ENCODE results near the gene ARHGAP44. TPM values are rescaled to one million over a fixed set of nuclear protein-coding genes. Genes with fewer than 3 reads are reported as not detected.

ARHGAP44 gene, protein sequence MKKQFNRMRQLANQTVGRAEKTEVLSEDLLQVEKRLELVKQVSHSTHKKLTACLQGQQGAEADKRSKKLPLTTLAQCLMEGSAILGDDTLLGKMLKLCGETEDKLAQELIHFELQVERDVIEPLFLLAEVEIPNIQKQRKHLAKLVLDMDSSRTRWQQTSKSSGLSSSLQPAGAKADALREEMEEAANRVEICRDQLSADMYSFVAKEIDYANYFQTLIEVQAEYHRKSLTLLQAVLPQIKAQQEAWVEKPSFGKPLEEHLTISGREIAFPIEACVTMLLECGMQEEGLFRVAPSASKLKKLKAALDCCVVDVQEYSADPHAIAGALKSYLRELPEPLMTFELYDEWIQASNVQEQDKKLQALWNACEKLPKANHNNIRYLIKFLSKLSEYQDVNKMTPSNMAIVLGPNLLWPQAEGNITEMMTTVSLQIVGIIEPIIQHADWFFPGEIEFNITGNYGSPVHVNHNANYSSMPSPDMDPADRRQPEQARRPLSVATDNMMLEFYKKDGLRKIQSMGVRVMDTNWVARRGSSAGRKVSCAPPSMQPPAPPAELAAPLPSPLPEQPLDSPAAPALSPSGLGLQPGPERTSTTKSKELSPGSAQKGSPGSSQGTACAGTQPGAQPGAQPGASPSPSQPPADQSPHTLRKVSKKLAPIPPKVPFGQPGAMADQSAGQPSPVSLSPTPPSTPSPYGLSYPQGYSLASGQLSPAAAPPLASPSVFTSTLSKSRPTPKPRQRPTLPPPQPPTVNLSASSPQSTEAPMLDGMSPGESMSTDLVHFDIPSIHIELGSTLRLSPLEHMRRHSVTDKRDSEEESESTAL
- 9.7 TPM for polyA plus RNA-seq (2012; ENCODE audit: missing spikeins)

DNA sequence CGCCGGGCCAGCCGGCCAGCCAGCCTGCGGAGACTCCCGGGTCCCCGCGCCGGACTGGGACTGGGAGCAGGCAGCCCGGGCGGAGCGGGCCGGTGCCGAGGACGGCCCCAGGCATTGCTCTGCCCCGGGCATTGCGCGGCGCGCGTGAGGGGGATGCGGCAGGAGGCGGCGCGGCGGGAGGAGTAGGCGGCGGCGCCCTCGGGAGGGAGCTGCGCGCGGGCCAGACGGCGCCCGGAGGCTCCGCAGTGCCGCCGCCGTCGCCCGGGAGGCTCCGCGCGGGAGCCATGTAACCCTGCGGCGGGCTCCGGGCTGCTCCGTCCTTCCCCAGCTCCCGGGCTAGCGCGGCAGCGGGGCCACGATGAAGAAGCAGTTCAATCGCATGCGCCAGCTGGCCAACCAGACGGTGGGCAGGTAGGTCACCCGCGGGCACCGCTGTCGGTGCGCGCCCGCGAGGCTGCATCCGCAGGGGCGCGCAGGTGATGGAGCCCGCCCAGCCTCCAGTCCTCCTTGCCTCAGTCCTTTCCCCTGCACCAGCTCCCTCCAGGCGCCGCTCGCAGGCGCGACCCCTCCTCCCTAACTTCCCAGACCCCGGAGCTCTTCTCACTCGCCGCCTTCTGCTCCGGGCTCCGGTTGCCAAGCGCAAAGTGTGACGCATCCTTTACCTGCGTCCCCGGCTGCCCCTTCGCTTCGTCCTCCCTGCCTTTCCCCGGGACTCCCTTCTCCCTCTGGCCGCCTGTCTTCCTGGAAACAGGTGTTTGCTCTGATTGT, at the start of gene ARHGAP44:
Gene ARHGAP44, plus strand, starts transcription at position 18 of the 768 bp plus-strand sequence. Its CDS starts 341 bp downstream, at position 359.
- DNase-seq (ENCODE audit: insufficient read length) = peak; percentile 61
- FAIRE-seq = peak; percentile 89

DNA sequence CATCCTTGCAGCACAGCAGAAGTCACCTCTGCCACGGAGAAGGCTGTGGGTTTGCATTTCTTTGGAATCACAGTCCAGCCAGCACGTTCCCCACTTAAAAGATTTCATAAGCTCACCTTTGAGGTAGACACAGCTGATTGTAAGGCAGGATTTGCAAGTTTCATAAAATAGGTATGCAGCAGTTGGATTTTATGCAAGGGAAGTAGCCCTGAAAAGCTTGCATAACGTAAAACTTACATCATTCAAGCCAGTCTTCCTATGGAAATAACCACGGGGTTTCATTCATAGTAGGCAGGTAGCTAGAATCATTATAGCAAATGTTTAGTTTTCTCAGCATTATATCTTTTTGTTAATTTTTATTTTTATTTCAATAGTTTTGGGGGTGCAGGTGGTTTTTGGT, 49.8 kb upstream of the ARHGAP44 start:
- DNase-seq (ENCODE audit: insufficient read length) (no peak), FAIRE-seq (no peak)
- TF ChIP-seq POLR2A (IDR thresholded peaks at IDR 0.05; ENCODE audit: low read depth, low read length) (no peak), TAF1 (IDR thresholded peaks at IDR 0.05; ENCODE audit: borderline replicate concordance, low read depth, low read length) (no peak), POLR2AphosphoS5 (IDR thresholded peaks at IDR 0.05; ENCODE audit: low read depth, low read length) (no peak)

More for the DNA sequence above, at the start of gene ARHGAP44:
- TF ChIP-seq POLR2AphosphoS5 (IDR thresholded peaks at IDR 0.05; ENCODE audit: low read depth, low read length) (no peak), POLR2A (IDR thresholded peaks at IDR 0.05; ENCODE audit: low read depth, low read length) (peak; percentile 48; the same call in 1 of the 2 replicates), TAF1 (IDR thresholded peaks at IDR 0.05; ENCODE audit: borderline replicate concordance, low read depth, low read length) (0 out of 2 replicates have a peak, but pooled peaks have one; percentile 20)

DNA sequence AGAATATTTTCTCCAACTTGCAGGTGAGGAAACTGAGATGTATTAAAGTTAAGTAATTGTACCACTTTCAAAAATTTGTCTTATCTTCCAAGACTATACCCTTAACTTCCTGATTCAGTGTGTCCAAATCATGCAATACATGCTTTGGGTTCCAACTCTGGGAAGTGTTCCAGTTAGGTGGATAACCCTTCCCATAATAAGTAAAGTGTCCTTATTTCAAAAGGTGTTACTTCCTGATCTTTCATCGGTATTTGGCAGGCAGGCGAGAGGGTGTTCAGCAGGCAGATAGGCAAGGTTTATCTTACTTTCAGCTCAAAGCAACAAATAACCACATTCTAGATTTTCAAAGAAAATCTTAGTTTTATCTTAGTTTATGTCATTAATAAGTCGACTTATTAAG, 46.3 kb upstream of the ARHGAP44 start:
- FAIRE-seq = no peak

DNA sequence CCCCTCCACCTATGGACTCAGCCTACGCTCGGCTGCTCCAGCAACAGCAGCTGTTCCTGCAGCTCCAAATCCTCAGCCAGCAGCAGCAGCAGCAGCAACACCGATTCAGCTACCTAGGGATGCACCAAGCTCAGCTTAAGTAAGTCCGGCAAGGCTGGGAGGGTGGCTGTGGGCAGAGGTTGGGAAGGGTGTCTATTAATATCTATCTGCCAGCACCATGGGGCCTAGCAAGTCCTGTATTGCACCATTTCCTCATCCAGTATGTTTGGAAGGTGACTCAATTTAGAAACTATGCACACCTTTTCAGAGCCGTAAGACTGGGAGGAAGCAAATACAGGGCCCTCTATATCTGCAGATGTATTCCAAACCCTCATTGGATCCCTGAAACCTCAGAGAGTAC, 45.0 kb upstream of the ARHGAP44 start:
- FAIRE-seq = no peak
- TF ChIP-seq TAF1 (IDR thresholded peaks at IDR 0.05; ENCODE audit: borderline replicate concordance, low read depth, low read length) (no peak), POLR2A (IDR thresholded peaks at IDR 0.05; ENCODE audit: low read depth, low read length) (no peak), POLR2AphosphoS5 (IDR thresholded peaks at IDR 0.05; ENCODE audit: low read depth, low read length) (no peak)
- DNase-seq (ENCODE audit: insufficient read length) = no peak

More for the DNA sequence above, 46.3 kb upstream of the ARHGAP44 start:
- TF ChIP-seq POLR2AphosphoS5 (IDR thresholded peaks at IDR 0.05; ENCODE audit: low read depth, low read length) (no peak), POLR2A (IDR thresholded peaks at IDR 0.05; ENCODE audit: low read depth, low read length) (no peak), TAF1 (IDR thresholded peaks at IDR 0.05; ENCODE audit: borderline replicate concordance, low read depth, low read length) (no peak)
- no peak for DNase-seq (ENCODE audit: insufficient read length)

- FAIRE-seq = no peak
- DNase-seq (ENCODE audit: insufficient read length) = no peak
- TF ChIP-seq POLR2A (IDR thresholded peaks at IDR 0.05; ENCODE audit: low read depth, low read length) (no peak), POLR2AphosphoS5 (IDR thresholded peaks at IDR 0.05; ENCODE audit: low read depth, low read length) (no peak), TAF1 (IDR thresholded peaks at IDR 0.05; ENCODE audit: borderline replicate concordance, low read depth, low read length) (no peak)
These were observed 44.5 kb upstream of the ARHGAP44 start for GRCh38 chr17:12744786-12745185.

DNA sequence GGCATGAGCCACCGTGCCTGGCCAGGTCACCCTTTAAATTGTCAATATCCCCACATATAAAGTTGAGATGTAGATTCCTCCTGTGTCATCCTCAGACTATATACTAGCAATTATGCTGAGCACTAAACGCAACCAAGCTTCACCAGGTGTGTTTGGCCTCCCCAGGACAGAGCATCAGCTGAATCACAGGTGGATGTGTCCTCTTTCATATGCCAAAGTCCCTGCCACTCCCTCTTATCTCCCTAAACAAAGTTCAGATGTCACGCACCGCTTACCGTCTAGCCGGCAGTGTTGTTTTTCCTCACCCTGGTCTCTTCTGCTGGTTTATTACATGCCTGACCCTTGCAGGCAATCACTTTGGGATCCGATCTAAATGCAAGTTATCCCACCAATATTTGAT, 43.8 kb upstream of the ARHGAP44 start:
- FAIRE-seq (no peak), DNase-seq (ENCODE audit: insufficient read length) (no peak)
- no peak for TF ChIP-seq POLR2A (IDR thresholded peaks at IDR 0.05; ENCODE audit: low read depth, low read length)
- no peak for TF ChIP-seq TAF1 (IDR thresholded peaks at IDR 0.05; ENCODE audit: borderline replicate concordance, low read depth, low read length)
- no peak for TF ChIP-seq POLR2AphosphoS5 (IDR thresholded peaks at IDR 0.05; ENCODE audit: low read depth, low read length)

- DNase-seq (ENCODE audit: insufficient read length) (no peak), FAIRE-seq (no peak)
- TF ChIP-seq POLR2A (IDR thresholded peaks at IDR 0.05; ENCODE audit: low read depth, low read length) (no peak), POLR2AphosphoS5 (IDR thresholded peaks at IDR 0.05; ENCODE audit: low read depth, low read length) (no peak)
These were observed 32.5 kb upstream of the ARHGAP44 start for GRCh38 chr17:12756786-12757185.

DNA sequence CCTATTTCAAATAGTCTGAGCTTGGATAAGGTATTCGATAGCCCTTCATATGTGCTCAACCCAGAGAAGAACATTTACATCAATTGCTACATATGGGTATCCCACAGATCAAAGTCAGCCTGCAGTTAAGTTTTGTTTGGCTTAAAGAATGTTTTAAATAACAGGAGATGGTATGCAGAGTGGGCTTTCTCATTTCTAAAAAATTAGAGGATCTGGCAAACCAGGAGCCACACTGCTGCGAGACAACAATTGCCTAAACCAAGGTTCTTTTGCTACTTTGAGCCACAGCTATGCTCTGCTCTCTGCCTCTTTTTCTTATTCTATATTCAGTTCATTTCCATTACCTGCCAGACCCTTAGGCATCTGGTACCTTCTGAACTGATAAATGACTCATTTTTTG, 30.2 kb upstream of the ARHGAP44 start:
- no peak for FAIRE-seq
- TF ChIP-seq POLR2A (IDR thresholded peaks at IDR 0.05; ENCODE audit: low read depth, low read length) (no peak), POLR2AphosphoS5 (IDR thresholded peaks at IDR 0.05; ENCODE audit: low read depth, low read length) (no peak), TAF1 (IDR thresholded peaks at IDR 0.05; ENCODE audit: borderline replicate concordance, low read depth, low read length) (no peak)
- no peak for DNase-seq (ENCODE audit: insufficient read length)

DNA sequence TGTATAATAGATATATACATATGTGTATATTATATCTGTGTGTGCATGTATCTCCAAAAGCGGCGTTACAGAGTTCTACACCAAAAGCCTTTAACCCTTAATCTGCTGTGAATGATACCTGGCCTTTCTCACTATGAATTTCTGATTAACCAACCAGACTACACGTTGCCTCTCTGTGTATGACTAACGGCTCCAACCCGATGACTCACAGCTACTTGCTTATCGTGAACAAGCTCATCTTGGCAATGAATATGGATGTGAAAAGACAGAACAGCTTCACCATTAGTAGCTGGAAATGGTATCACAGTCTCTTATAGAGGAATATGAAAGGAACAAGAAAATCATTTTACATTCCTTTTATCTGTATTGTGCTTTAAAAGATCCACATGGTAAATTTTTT, 23.8 kb upstream of the ARHGAP44 start:
- TF ChIP-seq TAF1 (IDR thresholded peaks at IDR 0.05; ENCODE audit: borderline replicate concordance, low read depth, low read length) (no peak), POLR2A (IDR thresholded peaks at IDR 0.05; ENCODE audit: low read depth, low read length) (no peak), POLR2AphosphoS5 (IDR thresholded peaks at IDR 0.05; ENCODE audit: low read depth, low read length) (no peak)
- FAIRE-seq = peak; percentile 46
- no peak for DNase-seq (ENCODE audit: insufficient read length)

- no peak for TF ChIP-seq POLR2AphosphoS5 (IDR thresholded peaks at IDR 0.05; ENCODE audit: low read depth, low read length)
- TF ChIP-seq POLR2A (IDR thresholded peaks at IDR 0.05; ENCODE audit: low read depth, low read length) = no peak
- TF ChIP-seq TAF1 (IDR thresholded peaks at IDR 0.05; ENCODE audit: borderline replicate concordance, low read depth, low read length) = no peak
- no peak for FAIRE-seq
- no peak for DNase-seq (ENCODE audit: insufficient read length)
These were observed 21.0 kb upstream of the ARHGAP44 start for GRCh38 chr17:12768255-12768654.

GRCh38 chr17:12769981-12770380, 19.3 kb upstream of the ARHGAP44 start:
- FAIRE-seq = no peak
- TF ChIP-seq POLR2AphosphoS5 (IDR thresholded peaks at IDR 0.05; ENCODE audit: low read depth, low read length) (no peak), POLR2A (IDR thresholded peaks at IDR 0.05; ENCODE audit: low read depth, low read length) (no peak), TAF1 (IDR thresholded peaks at IDR 0.05; ENCODE audit: borderline replicate concordance, low read depth, low read length) (no peak)

More at GRCh38 chr17:12769981-12770380, 19.3 kb upstream of the ARHGAP44 start:
- DNase-seq (ENCODE audit: insufficient read length) = no peak
